Suppressor macrophage (primary cell): ENCODE results near the gene THSD7A.
A peak's percentile ranks its signal among the peaks of the same experiment; 100 is the strongest.

Experiments used
- DNase-seq, 4 experiments: peaks; one replicate each; pipeline ENCODE4 v3.0.0-alpha.2; 2020 to 2022

The THSD7A gene

GRCh38 chr7:11703829-11704228 is 128.2 kb downstream of the THSD7A start:
- no peak for DNase-seq

GRCh38 chr7:11702938-11703337 is 129.1 kb downstream of the THSD7A start:
- DNase-seq, result peak in 1 of 4 experiments; percentile 7

GRCh38 chr7:11701829-11702560 is 130.0 kb downstream of the THSD7A start:
- DNase-seq, result no peak

- no peak for DNase-seq
These were observed 132.3 kb downstream of the THSD7A start for GRCh38 chr7:11699666-11700065.

- DNase-seq, result no peak
These were observed 133.6 kb downstream of the THSD7A start for GRCh38 chr7:11698384-11698871.

GRCh38 chr7:11690395-11690794 is 141.6 kb downstream of the THSD7A start:
- no peak for DNase-seq

- no peak for DNase-seq
These were observed 142.9 kb downstream of the THSD7A start for GRCh38 chr7:11689096-11689495.

- DNase-seq, result no peak
These were observed 150.5 kb downstream of the THSD7A start for GRCh38 chr7:11681461-11681860.

- DNase-seq, result no peak
These were observed 156.8 kb downstream of the THSD7A start for GRCh38 chr7:11675163-11675562.

GRCh38 chr7:11668727-11669126 is 163.3 kb downstream of the THSD7A start:
- DNase-seq, result no peak

- DNase-seq, result no peak
These were observed 164.2 kb downstream of the THSD7A start for GRCh38 chr7:11667810-11668185.

- DNase-seq, result no peak
These were observed 164.8 kb downstream of the THSD7A start for GRCh38 chr7:11667071-11667809.

GRCh38 chr7:11665357-11665756 is 166.6 kb downstream of the THSD7A start:
- DNase-seq, result no peak

GRCh38 chr7:11655642-11656041 is 176.4 kb downstream of the THSD7A start:
- DNase-seq, result no peak

GRCh38 chr7:11655163-11655562 is 176.8 kb downstream of the THSD7A start:
- DNase-seq, result no peak

- no peak for DNase-seq
These were observed 181.5 kb downstream of the THSD7A start for GRCh38 chr7:11650500-11650899.

GRCh38 chr7:11650030-11650429 is 182.0 kb downstream of the THSD7A start:
- no peak for DNase-seq

- DNase-seq, result peak in 1 of 4 experiments; percentile 1
These were observed 183.0 kb downstream of the THSD7A start for GRCh38 chr7:11648980-11649379.

GRCh38 chr7:11648101-11648500 is 183.9 kb downstream of the THSD7A start:
- no peak for DNase-seq

- DNase-seq, result no peak
These were observed 189.2 kb downstream of the THSD7A start for GRCh38 chr7:11642841-11643240.

- DNase-seq, result no peak
These were observed 189.7 kb downstream of the THSD7A start for GRCh38 chr7:11642276-11642675.

- no peak for DNase-seq
These were observed 193.8 kb downstream of the THSD7A start for GRCh38 chr7:11638011-11638774.

GRCh38 chr7:11636274-11636673 is 195.7 kb downstream of the THSD7A start:
- DNase-seq, result no peak
